Measurements from ENCODE around the gene DNAH12. TPM values are rescaled to one million over a fixed set of nuclear protein-coding genes. Genes with fewer than 3 reads are reported as not detected.

Gene DNAH12
- total and polyA plus RNA-seq, 2 experiments from 2014 or later: not detected

DNA sequence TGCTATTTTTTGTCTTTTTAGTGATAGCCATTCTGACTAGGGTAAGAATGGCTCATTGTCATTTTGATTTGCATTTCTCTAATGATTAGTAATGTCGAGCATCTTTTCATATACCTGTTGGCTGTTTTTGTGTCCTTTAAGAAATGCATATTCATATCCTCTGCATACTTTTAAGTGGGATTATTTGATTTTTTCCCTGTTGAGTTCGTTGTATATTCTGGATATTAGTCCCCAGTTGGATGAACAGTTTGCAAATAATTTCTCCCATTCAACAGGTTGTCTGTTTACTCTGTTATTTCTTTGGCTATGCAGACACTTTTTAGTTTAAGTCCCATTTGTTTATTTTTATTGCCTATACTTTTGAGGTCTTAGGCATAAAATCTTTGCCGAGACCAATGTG is 282.2 kb downstream of the DNAH12 start:
- Mint-ChIP-seq H3K4me3 (no peak overlapping the region), H3K27me3 (ENCODE audit: insufficient read depth, low read depth, poor library complexity) (peaks cover 3% of the 10 kb centered on the region), H3K4me1 (no peaks in the 10 kb centered on the region), H3K9me3 (peaks cover 4% of the 10 kb centered on the region; the same call in 2 of the 3 replicates), H3K36me3 (ENCODE audit: low read depth) (peaks cover 75% of the 10 kb centered on the region), H3K27ac (no peak overlapping the region)
- Histone ChIP-seq H2AFZ (no peak overlapping the region), H3K9me2 (ENCODE audit: insufficient read depth) (no peaks in the 10 kb centered on the region), H3F3A (replicated peaks; ENCODE audit: low read depth) (no peaks in the 10 kb centered on the region), H4K20me1 (replicated peaks; ENCODE audit: insufficient read depth) (no peaks in the 10 kb centered on the region), H3K27ac (ENCODE audit: low read depth) (no peak overlapping the region), H3K4me1 (ENCODE audit: insufficient read depth) (no peaks in the 10 kb centered on the region), H3K79me2 (replicated peaks; ENCODE audit: insufficient read depth) (no peaks in the 10 kb centered on the region), H3K4me2 (no peak overlapping the region), H3K4me3 (no peak overlapping the region), H3K27me3 (ENCODE audit: insufficient read depth) (no peaks in the 10 kb centered on the region), H3K36me3 (ENCODE audit: insufficient read depth) (peaks cover 24% of the 10 kb centered on the region)
- ATAC-seq (no peak), DNase-seq (ENCODE audit: low spot score) (no peak)
- TF ChIP-seq CREB1 (CRISPR knock-in tag; IDR thresholded peaks at IDR 0.05; ENCODE audit: low read depth) (no peak), NANOG (IDR thresholded peaks at IDR 0.05; ENCODE audit: borderline replicate concordance) (no peak), POLR2AphosphoS5 (IDR thresholded peaks at IDR 0.05; ENCODE audit: low read depth) (no peak), ZNF114 (CRISPR knock-in tag; IDR thresholded peaks at IDR 0.05) (no peak), EZH2 (IDR thresholded peaks at IDR 0.05; ENCODE audit: low read depth, unreplicated experiment) (no peak), STAT1 (IDR thresholded peaks at IDR 0.05; ENCODE audit: unreplicated experiment) (no peak)

DNA sequence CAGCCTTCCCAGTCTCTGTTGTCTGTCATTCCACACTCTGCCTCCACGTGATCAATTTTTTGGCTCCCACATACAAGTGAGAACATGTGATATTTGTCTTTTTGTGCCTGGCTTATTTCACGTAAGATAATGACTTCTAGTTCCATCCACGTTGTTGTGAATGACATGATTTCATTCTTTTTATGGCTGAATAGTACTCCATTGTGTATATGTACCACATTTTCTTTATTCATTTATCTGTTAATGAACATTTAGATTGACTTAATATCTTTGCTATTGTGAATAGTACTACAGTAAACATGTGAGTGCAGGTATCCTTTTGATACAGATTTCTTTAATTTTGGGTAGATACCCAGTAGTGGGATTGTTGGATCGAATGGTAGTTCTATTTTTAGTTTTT is 283.0 kb downstream of the DNAH12 start:
- Histone ChIP-seq H3K9me2 (ENCODE audit: insufficient read depth) (no peaks in the 10 kb centered on the region), H3K4me1 (ENCODE audit: insufficient read depth) (no peaks in the 10 kb centered on the region), H3K27me3 (ENCODE audit: insufficient read depth) (no peaks in the 10 kb centered on the region), H3K4me3 (no peak overlapping the region), H3K79me2 (replicated peaks; ENCODE audit: insufficient read depth) (no peaks in the 10 kb centered on the region), H3K36me3 (ENCODE audit: insufficient read depth) (peaks cover 24% of the 10 kb centered on the region), H2AFZ (no peak overlapping the region), H4K20me1 (replicated peaks; ENCODE audit: insufficient read depth) (no peaks in the 10 kb centered on the region), H3K27ac (ENCODE audit: low read depth) (no peak overlapping the region), H3F3A (replicated peaks; ENCODE audit: low read depth) (no peaks in the 10 kb centered on the region), H3K4me2 (no peak overlapping the region)
- ATAC-seq (no peak), DNase-seq (ENCODE audit: low spot score) (no peak)
- H3K27me3 Mint-ChIP-seq (ENCODE audit: insufficient read depth, low read depth, poor library complexity): peaks cover 3% of the 10 kb centered on the region
- H3K9me3 Mint-ChIP-seq: peaks cover 4% of the 10 kb centered on the region; the same call in 2 of the 3 replicates
- peaks cover 75% of the 10 kb centered on the region for H3K36me3 Mint-ChIP-seq (ENCODE audit: low read depth)
- H3K4me1 Mint-ChIP-seq: no peaks in the 10 kb centered on the region
- H3K27ac Mint-ChIP-seq: no peak overlapping the region
- H3K4me3 Mint-ChIP-seq: no peak overlapping the region
- TF ChIP-seq POLR2AphosphoS5 (IDR thresholded peaks at IDR 0.05; ENCODE audit: low read depth): no peak
- TF ChIP-seq, protein P1, sequence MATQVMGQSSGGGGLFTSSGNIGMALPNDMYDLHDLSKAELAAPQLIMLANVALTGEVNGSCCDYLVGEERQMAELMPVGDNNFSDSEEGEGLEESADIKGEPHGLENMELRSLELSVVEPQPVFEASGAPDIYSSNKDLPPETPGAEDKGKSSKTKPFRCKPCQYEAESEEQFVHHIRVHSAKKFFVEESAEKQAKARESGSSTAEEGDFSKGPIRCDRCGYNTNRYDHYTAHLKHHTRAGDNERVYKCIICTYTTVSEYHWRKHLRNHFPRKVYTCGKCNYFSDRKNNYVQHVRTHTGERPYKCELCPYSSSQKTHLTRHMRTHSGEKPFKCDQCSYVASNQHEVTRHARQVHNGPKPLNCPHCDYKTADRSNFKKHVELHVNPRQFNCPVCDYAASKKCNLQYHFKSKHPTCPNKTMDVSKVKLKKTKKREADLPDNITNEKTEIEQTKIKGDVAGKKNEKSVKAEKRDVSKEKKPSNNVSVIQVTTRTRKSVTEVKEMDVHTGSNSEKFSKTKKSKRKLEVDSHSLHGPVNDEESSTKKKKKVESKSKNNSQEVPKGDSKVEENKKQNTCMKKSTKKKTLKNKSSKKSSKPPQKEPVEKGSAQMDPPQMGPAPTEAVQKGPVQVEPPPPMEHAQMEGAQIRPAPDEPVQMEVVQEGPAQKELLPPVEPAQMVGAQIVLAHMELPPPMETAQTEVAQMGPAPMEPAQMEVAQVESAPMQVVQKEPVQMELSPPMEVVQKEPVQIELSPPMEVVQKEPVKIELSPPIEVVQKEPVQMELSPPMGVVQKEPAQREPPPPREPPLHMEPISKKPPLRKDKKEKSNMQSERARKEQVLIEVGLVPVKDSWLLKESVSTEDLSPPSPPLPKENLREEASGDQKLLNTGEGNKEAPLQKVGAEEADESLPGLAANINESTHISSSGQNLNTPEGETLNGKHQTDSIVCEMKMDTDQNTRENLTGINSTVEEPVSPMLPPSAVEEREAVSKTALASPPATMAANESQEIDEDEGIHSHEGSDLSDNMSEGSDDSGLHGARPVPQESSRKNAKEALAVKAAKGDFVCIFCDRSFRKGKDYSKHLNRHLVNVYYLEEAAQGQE (IDR thresholded peaks at IDR 0.05; ENCODE audit: unreplicated experiment): no peak
- TF ChIP-seq ZNF114 (CRISPR knock-in tag; IDR thresholded peaks at IDR 0.05): no peak
- no peak for TF ChIP-seq JUNB (IDR thresholded peaks at IDR 0.05; ENCODE audit: unreplicated experiment)
- no peak for TF ChIP-seq EZH2 (IDR thresholded peaks at IDR 0.05; ENCODE audit: low read depth, unreplicated experiment)
- TF ChIP-seq EZH2phosphoT487 (IDR thresholded peaks at IDR 0.05; ENCODE audit: unreplicated experiment): no peak
- TF ChIP-seq ZNF331 (CRISPR knock-in tag; IDR thresholded peaks at IDR 0.05; ENCODE audit: low read depth): no peak
- no peak for TF ChIP-seq NANOG (IDR thresholded peaks at IDR 0.05; ENCODE audit: borderline replicate concordance)
- TF ChIP-seq, protein P2, sequence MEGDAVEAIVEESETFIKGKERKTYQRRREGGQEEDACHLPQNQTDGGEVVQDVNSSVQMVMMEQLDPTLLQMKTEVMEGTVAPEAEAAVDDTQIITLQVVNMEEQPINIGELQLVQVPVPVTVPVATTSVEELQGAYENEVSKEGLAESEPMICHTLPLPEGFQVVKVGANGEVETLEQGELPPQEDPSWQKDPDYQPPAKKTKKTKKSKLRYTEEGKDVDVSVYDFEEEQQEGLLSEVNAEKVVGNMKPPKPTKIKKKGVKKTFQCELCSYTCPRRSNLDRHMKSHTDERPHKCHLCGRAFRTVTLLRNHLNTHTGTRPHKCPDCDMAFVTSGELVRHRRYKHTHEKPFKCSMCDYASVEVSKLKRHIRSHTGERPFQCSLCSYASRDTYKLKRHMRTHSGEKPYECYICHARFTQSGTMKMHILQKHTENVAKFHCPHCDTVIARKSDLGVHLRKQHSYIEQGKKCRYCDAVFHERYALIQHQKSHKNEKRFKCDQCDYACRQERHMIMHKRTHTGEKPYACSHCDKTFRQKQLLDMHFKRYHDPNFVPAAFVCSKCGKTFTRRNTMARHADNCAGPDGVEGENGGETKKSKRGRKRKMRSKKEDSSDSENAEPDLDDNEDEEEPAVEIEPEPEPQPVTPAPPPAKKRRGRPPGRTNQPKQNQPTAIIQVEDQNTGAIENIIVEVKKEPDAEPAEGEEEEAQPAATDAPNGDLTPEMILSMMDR (conservative IDR thresholded peaks at IDR 0.05; ENCODE audit: low read depth in 2 of 2): no peak
- TF ChIP-seq, protein P3, sequence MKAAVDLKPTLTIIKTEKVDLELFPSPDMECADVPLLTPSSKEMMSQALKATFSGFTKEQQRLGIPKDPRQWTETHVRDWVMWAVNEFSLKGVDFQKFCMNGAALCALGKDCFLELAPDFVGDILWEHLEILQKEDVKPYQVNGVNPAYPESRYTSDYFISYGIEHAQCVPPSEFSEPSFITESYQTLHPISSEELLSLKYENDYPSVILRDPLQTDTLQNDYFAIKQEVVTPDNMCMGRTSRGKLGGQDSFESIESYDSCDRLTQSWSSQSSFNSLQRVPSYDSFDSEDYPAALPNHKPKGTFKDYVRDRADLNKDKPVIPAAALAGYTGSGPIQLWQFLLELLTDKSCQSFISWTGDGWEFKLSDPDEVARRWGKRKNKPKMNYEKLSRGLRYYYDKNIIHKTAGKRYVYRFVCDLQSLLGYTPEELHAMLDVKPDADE (IDR thresholded peaks at IDR 0.05): no peak
- TF ChIP-seq STAT1 (IDR thresholded peaks at IDR 0.05; ENCODE audit: unreplicated experiment): no peak
- no peak for TF ChIP-seq CREB1 (CRISPR knock-in tag; IDR thresholded peaks at IDR 0.05; ENCODE audit: low read depth)

All from GM23338 (cell line).